Hepatocyte (in vitro differentiated cells): ENCODE results near the gene ADGRV1. TPM values are rescaled to one million over a fixed set of nuclear protein-coding genes. Genes with fewer than 3 reads are reported as not detected.
"Not testable (repeated sequence)": the region's sequence is repeated elsewhere in the genome, so short reads cannot be mapped to it uniquely, and the experiment has no call there.

Experiments
- DNase-seq: peaks from one replicate; pipeline ENCODE4 v3.0.0-alpha.2; 2016; ENCODE audit warnings: low spot score
- H2AFZ ChIP-seq: fragments of 200-600 bp; sonication (generic); 2 replicates; pipeline ENCODE4 v1.6.0; 2016; ENCODE audit warnings: antibody characterized with exemption, mild to moderate bottlenecking
- H3K27ac ChIP-seq: fragments of 200-600 bp; sonication (generic); 2 replicates; pipeline ENCODE4 v1.5.1; 2016; ENCODE audit warnings: mild to moderate bottlenecking
- H3K27me3 ChIP-seq: fragments of 200-600 bp; sonication (generic); 2 replicates; pipeline ENCODE4 v1.6.1; 2016
- H3K36me3 ChIP-seq: fragments of 200-600 bp; sonication (generic); replicated peaks from 2 replicates; pipeline ENCODE4 v1.5.1; 2016; ENCODE audit warnings: low read depth; ENCODE audit not compliant: insufficient read depth
- H3K4me1 ChIP-seq: fragments of 200-600 bp; sonication (generic); 2 replicates; pipeline ENCODE4 v1.5.1; 2016; ENCODE audit warnings: mild to moderate bottlenecking, moderate library complexity; ENCODE audit not compliant: insufficient read depth
- H3K4me2 ChIP-seq: fragments of 200-600 bp; sonication (generic); 2 replicates; pipeline ENCODE4 v1.6.0; 2016
- H3K4me3 ChIP-seq: fragments of 200-600 bp; sonication (generic); 2 replicates; pipeline ENCODE4 v1.5.1; 2016; ENCODE audit warnings: mild to moderate bottlenecking
- H3K79me2 ChIP-seq: fragments of 200-600 bp; sonication (generic); 2 replicates; pipeline ENCODE4 v1.6.0; 2017; ENCODE audit warnings: mild to moderate bottlenecking
- H3K9me2 ChIP-seq: fragments of 200-600 bp; sonication (generic); replicated peaks from 2 replicates; pipeline ENCODE4 v1.6.0; 2017; ENCODE audit warnings: mild to moderate bottlenecking; ENCODE audit not compliant: insufficient read depth
- H3K9me3 ChIP-seq: fragments of 200-600 bp; sonication (generic); 2 replicates; pipeline ENCODE4 v1.5.1; 2016; ENCODE audit warnings: low read depth, mild to moderate bottlenecking
- H4K20me1 ChIP-seq: fragments of 200-600 bp; sonication (generic); 2 replicates; pipeline ENCODE4 v1.6.0; 2016; ENCODE audit warnings: mild to moderate bottlenecking; ENCODE audit not compliant: insufficient read depth, poor library complexity, severe bottlenecking
- EZH2 ChIP-seq: fragments of 200-600 bp; sonication (generic); IDR thresholded peaks from 2 replicates; pipeline ENCODE4 v1.6.1; 2016; ENCODE audit warnings: antibody characterized with exemption, mild to moderate bottlenecking, borderline replicate concordance
- EZH2phosphoT487 ChIP-seq: fragments of 200-600 bp; sonication (generic); IDR thresholded peaks from one replicate; pipeline ENCODE4 v1.6.1; 2018; ENCODE audit warnings: antibody characterized with exemption, mild to moderate bottlenecking, low read depth, moderate library complexity; ENCODE audit not compliant: unreplicated experiment, severe bottlenecking
- WGBS: methylation state at CpG from one replicate; pipeline ENCODE4 v1.1.6; 2016; ENCODE audit warnings: low lambda C conversion rate; ENCODE audit errors: missing lambda C conversion rate; 5-methylcytosine and 5-hydroxymethylcytosine counted together
- polyA plus RNA-seq: library from polyadenylated mRNA; unstranded; fragments of >200 nt; fragmentation: Nextera tagmentation; extraction: Ambion mirVana; gene quantifications from 2 replicates; pipeline ENCODE4 v1.2.1, GENCODE V29; 2016
- total RNA-seq: library from RNA; depleted of rRNA; stranded (reverse); fragments of >200 nt; gene quantifications from 2 replicates; pipeline ENCODE4 v1.2.3, GENCODE V29; 2014
- TF ChIP-seq, protein P1 (sequence below): fragments of 200-600 bp; sonication (generic); IDR thresholded peaks from 2 replicates; pipeline ENCODE4 v1.5.1; 2016; ENCODE audit warnings: antibody characterized with exemption, mild to moderate bottlenecking; ENCODE audit not compliant: poor library complexity

The ADGRV1 gene
- total and polyA plus RNA-seq, 2 experiments from 2014 or later = 74.9 to 88.3 TPM

GRCh38 chr5:90615355-90615754, 56.8 kb downstream of the ADGRV1 start:
- Histone ChIP-seq H2AFZ (no peak overlapping the region), H3K4me3 (no peak overlapping the region), H3K4me2 (no peak overlapping the region), H3K9me3 (no peaks in the 10 kb centered on the region), H3K36me3 (no peaks in the 10 kb centered on the region), H3K27me3 (no peaks in the 10 kb centered on the region), H3K79me2 (no peaks in the 10 kb centered on the region), H3K27ac (no peak overlapping the region), H3K4me1 (no peaks in the 10 kb centered on the region), H3K9me2 (no peaks in the 10 kb centered on the region), H4K20me1 (no peaks in the 10 kb centered on the region)
- DNase-seq = no peak
- 90% methylated on average over 3 of the region's 3 CpGs for WGBS
- TF ChIP-seq, protein P1, sequence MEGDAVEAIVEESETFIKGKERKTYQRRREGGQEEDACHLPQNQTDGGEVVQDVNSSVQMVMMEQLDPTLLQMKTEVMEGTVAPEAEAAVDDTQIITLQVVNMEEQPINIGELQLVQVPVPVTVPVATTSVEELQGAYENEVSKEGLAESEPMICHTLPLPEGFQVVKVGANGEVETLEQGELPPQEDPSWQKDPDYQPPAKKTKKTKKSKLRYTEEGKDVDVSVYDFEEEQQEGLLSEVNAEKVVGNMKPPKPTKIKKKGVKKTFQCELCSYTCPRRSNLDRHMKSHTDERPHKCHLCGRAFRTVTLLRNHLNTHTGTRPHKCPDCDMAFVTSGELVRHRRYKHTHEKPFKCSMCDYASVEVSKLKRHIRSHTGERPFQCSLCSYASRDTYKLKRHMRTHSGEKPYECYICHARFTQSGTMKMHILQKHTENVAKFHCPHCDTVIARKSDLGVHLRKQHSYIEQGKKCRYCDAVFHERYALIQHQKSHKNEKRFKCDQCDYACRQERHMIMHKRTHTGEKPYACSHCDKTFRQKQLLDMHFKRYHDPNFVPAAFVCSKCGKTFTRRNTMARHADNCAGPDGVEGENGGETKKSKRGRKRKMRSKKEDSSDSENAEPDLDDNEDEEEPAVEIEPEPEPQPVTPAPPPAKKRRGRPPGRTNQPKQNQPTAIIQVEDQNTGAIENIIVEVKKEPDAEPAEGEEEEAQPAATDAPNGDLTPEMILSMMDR = no peak
- TF ChIP-seq EZH2 (no peak), EZH2phosphoT487 (no peak)

DNA sequence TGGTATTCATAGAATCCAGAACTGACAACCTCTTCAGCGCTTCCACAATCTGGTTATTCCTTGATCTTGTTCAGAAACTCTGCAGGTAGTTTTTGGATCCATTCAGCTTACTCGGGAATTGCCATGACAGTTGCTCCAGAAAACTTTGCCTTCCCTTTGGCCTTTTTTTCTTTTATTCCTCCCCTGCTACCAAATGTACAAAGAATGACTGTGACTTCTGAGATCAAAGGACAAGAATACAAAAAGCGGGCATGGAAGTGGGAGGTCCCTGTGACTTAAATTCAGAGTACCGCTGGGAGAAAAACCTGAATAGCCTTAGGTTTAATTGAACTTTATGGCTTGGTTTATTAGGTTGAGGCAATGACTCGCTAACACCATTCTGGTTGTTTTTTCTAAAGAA, 59.5 kb downstream of the ADGRV1 start:
- Histone ChIP-seq H3K9me3 (no peaks in the 10 kb centered on the region), H4K20me1 (no peaks in the 10 kb centered on the region), H2AFZ (no peak overlapping the region), H3K79me2 (no peaks in the 10 kb centered on the region), H3K36me3 (no peaks in the 10 kb centered on the region), H3K4me3 (no peak overlapping the region), H3K27me3 (no peaks in the 10 kb centered on the region), H3K4me1 (no peaks in the 10 kb centered on the region), H3K27ac (no peak overlapping the region), H3K9me2 (no peaks in the 10 kb centered on the region), H3K4me2 (no peak overlapping the region)
- TF ChIP-seq EZH2 (no peak), EZH2phosphoT487 (no peak)
- TF ChIP-seq, protein P1 = no peak
- DNase-seq = no peak
- 74% methylated on average over 5 of the region's 5 CpGs for WGBS

DNA sequence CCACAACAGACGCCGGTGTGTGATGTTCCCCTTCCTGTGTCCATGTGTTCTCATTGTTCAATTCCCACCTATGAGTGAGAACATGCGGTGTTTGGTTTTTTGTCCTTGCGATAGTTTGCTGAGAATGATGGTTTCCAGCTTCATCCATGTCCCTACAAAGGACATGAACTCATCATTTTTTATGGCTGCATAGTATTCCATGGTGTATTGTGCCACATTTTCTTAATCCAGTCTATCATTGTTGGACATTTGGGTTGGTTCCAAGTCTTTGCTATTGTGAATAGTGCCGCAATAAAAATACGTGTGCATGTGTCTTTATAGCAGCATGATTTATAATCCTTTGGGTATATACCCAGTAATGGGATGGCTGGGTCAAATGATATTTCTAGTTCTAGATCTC, 61.2 kb downstream of the ADGRV1 start:
- H4K20me1 ChIP-seq, H3K79me2 ChIP-seq, H3K4me3 ChIP-seq, H3K4me2 ChIP-seq, DNase-seq, H3K9me3 ChIP-seq, H3K4me1 ChIP-seq, H3K27me3 ChIP-seq, H3K9me2 ChIP-seq, H3K27ac ChIP-seq, H3K36me3 ChIP-seq, H2AFZ ChIP-seq: not testable (repeated sequence)
- 93% methylated on average over 6 of the region's 6 CpGs for WGBS

DNA sequence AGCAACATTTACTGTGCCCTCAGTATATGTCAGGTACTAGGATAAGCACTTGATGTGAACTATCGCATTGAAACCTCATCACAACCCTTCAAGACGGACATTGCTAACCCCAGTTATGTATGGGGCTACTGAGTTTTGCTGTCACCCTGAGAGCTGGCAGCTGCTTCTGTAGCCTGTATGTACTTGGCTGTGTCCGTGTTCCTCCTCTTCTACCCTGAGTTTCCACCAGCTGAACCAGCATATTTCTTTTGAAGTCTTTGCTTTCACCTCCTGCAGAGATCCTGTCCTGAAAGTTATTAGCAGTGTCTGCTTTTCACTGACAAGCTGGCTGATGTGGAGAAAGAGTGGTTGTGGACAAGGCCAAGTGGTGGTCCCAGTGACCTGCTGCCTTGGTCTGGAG, 63.3 kb downstream of the ADGRV1 start:
- H2AFZ ChIP-seq = no peak overlapping the region
- WGBS = 95% methylated on average over 3 of the region's 3 CpGs
- H3K4me2 ChIP-seq = no peak overlapping the region
- H3K4me3 ChIP-seq = no peak overlapping the region
- H3K9me3 ChIP-seq = no peaks in the 10 kb centered on the region
- H3K27ac ChIP-seq = no peak overlapping the region
- no peak for DNase-seq
- no peak for TF ChIP-seq EZH2phosphoT487
- TF ChIP-seq, protein P1 = no peak
- TF ChIP-seq EZH2 = no peak
- H3K27me3 ChIP-seq = no peaks in the 10 kb centered on the region
- no peaks in the 10 kb centered on the region for H3K36me3 ChIP-seq
- H3K79me2 ChIP-seq = no peaks in the 10 kb centered on the region
- no peaks in the 10 kb centered on the region for H4K20me1 ChIP-seq
- no peaks in the 10 kb centered on the region for H3K9me2 ChIP-seq
- no peaks in the 10 kb centered on the region for H3K4me1 ChIP-seq
